Measurements from ENCODE around the gene LMNTD1. TPM values are rescaled to one million over a fixed set of nuclear protein-coding genes. Genes with fewer than 3 reads are reported as not detected.

Gene LMNTD1
- total RNA-seq, 2 experiments from 2014 or later, result not detected

DNA sequence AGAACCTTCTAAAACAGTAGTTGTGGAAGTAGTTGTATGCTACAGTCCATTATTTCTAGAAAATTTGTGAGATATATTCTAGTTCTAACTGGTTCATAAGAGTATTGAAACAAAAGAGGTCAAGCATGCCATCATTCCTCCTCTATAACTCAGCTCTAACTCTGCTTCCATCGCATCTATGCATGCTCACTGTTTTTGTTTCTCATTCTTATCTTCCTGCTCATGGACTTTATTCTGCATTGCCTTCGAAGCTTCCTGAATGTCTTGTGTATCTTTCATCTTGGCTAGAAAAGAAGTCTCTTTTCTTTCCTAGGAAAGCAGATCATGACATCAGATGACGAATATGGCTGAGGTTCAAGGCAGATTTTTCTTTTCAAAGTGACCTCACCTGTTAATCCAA is 402 bp downstream of the LMNTD1 start:
- ChIA-PET POLR2A (no interaction called here), CTCF (no interaction called here)
- no peak overlapping the region for H3K4me3 Mint-ChIP-seq
- H3K27me3 Mint-ChIP-seq, result no peaks in the 10 kb centered on the region
- H3K9me3 ChIP-seq (ENCODE audit: control insufficient read depth in 1 of 2, insufficient read depth in 1 of 2, low read length in 2 of 2), result peaks cover 0 to 3% of the 10 kb centered on the region in 2 experiments
- TF ChIP-seq, protein P1, sequence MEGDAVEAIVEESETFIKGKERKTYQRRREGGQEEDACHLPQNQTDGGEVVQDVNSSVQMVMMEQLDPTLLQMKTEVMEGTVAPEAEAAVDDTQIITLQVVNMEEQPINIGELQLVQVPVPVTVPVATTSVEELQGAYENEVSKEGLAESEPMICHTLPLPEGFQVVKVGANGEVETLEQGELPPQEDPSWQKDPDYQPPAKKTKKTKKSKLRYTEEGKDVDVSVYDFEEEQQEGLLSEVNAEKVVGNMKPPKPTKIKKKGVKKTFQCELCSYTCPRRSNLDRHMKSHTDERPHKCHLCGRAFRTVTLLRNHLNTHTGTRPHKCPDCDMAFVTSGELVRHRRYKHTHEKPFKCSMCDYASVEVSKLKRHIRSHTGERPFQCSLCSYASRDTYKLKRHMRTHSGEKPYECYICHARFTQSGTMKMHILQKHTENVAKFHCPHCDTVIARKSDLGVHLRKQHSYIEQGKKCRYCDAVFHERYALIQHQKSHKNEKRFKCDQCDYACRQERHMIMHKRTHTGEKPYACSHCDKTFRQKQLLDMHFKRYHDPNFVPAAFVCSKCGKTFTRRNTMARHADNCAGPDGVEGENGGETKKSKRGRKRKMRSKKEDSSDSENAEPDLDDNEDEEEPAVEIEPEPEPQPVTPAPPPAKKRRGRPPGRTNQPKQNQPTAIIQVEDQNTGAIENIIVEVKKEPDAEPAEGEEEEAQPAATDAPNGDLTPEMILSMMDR (IDR thresholded peaks at IDR 0.05), result no peak
- H3K9me3 Mint-ChIP-seq, result no peaks in the 10 kb centered on the region
- H3K27ac Mint-ChIP-seq, result no peak overlapping the region
- H3K36me3 Mint-ChIP-seq (ENCODE audit: low read depth), result no peaks in the 10 kb centered on the region
- H3K4me3 ChIP-seq (ENCODE audit: low read length), result no peak overlapping the region
- H3K36me3 ChIP-seq (ENCODE audit: insufficient read depth, low read length), result no peaks in the 10 kb centered on the region
- DNase-seq (no peak), ATAC-seq (ENCODE audit: poor library complexity) (no peak)
- intact Hi-C loops (cut with DNase I, micrococcal nuclease), result no loop called here
- no peak overlapping the region for H3K27ac ChIP-seq (ENCODE audit: low read depth in 1 of 2, low read length in 2 of 2)
- peaks cover 7% of the 10 kb centered on the region for H3K4me1 Mint-ChIP-seq (ENCODE audit: low read depth)
- no peaks in the 10 kb centered on the region for H3K4me1 ChIP-seq (ENCODE audit: insufficient read depth, low read length)
- no peaks in the 10 kb centered on the region for H3K27me3 ChIP-seq (ENCODE audit: control insufficient read depth in 1 of 2, insufficient read depth in 2 of 2, low read length in 2 of 2)

DNA sequence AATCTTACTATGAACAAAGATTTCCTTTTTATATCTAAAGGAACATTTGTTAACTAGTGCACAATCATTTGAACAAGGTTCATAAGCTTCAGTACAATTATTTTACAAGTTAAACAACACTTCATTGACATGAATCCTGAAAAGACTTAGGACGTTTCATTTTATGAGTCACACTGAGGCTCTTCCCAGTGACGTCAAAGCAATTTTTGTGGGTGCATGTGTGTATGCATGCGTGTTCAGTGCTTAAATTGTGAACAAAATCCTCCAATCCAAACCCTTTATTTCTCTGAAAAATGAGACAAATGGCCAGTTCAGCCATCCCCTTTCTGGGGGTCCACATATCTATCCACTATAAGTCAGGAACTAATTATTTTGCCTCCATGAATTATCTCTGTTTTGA is 2.9 kb downstream of the LMNTD1 start:
- Histone ChIP-seq H3K4me3 (ENCODE audit: low read length) (no peak overlapping the region), H3K36me3 (ENCODE audit: insufficient read depth, low read length) (no peaks in the 10 kb centered on the region), H3K27ac (ENCODE audit: low read depth in 1 of 2, low read length in 2 of 2) (no peak overlapping the region), H3K4me1 (ENCODE audit: insufficient read depth, low read length) (no peaks in the 10 kb centered on the region), H3K27me3 (ENCODE audit: control insufficient read depth in 1 of 2, insufficient read depth in 2 of 2, low read length in 2 of 2) (no peaks in the 10 kb centered on the region), H3K9me3 (ENCODE audit: control insufficient read depth in 1 of 2, insufficient read depth in 1 of 2, low read length in 2 of 2) (peaks cover 0 to 3% of the 10 kb centered on the region in 2 experiments)
- no peaks in the 10 kb centered on the region for H3K9me3 Mint-ChIP-seq
- intact Hi-C loops (cut with DNase I, micrococcal nuclease), result no loop called here
- ATAC-seq (ENCODE audit: poor library complexity) (no peak), DNase-seq (no peak)
- no peaks in the 10 kb centered on the region for H3K27me3 Mint-ChIP-seq
- TF ChIP-seq, protein P1 (IDR thresholded peaks at IDR 0.05), result no peak
- H3K27ac Mint-ChIP-seq, result no peak overlapping the region
- H3K4me3 Mint-ChIP-seq, result no peak overlapping the region
- H3K4me1 Mint-ChIP-seq (ENCODE audit: low read depth), result peaks cover 5% of the 10 kb centered on the region
- no peaks in the 10 kb centered on the region for H3K36me3 Mint-ChIP-seq (ENCODE audit: low read depth)
- ChIA-PET POLR2A (no interaction called here), CTCF (no interaction called here)

DNA sequence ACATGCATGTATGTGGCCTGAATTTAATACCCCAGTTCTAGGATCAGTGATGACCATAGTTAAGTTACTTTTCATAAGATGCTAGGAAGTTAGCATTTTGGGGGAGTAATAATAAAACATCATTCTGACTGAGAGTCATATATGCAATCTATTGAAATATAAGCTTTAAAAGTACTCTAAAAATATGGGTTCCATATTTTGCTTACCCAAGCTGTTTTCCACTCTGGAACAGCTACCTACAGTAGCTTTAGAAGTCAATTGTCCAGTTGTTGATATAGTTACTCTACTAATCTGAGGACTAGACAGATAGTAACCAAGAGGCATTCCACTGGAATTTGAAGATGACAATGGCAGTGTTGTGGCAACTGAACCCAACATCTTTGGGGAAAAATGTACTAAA is 4.0 kb downstream of the LMNTD1 start:
- TF ChIP-seq, protein P1 (IDR thresholded peaks at IDR 0.05), result no peak
- Histone ChIP-seq H3K27ac (ENCODE audit: low read depth in 1 of 2, low read length in 2 of 2) (no peak overlapping the region), H3K4me3 (ENCODE audit: low read length) (no peak overlapping the region), H3K4me1 (ENCODE audit: insufficient read depth, low read length) (no peaks in the 10 kb centered on the region), H3K27me3 (ENCODE audit: control insufficient read depth in 1 of 2, insufficient read depth in 2 of 2, low read length in 2 of 2) (no peaks in the 10 kb centered on the region), H3K36me3 (ENCODE audit: insufficient read depth, low read length) (no peaks in the 10 kb centered on the region), H3K9me3 (ENCODE audit: control insufficient read depth in 1 of 2, insufficient read depth in 1 of 2, low read length in 2 of 2) (peaks cover 0 to 3% of the 10 kb centered on the region in 2 experiments)
- ChIA-PET POLR2A (no interaction called here), CTCF (no interaction called here)
- Mint-ChIP-seq H3K27me3 (no peaks in the 10 kb centered on the region), H3K27ac (no peak overlapping the region), H3K4me3 (no peak overlapping the region), H3K9me3 (no peaks in the 10 kb centered on the region), H3K36me3 (ENCODE audit: low read depth) (no peaks in the 10 kb centered on the region), H3K4me1 (ENCODE audit: low read depth) (peaks cover 1% of the 10 kb centered on the region)
- no peak for DNase-seq
- intact Hi-C loops (cut with DNase I, micrococcal nuclease), result no loop called here
- ATAC-seq (ENCODE audit: poor library complexity), result no peak
